ENCODE data around the gene CCM2L. TPM values are rescaled to one million over a fixed set of nuclear protein-coding genes. Genes with fewer than 3 reads are reported as not detected.

The CCM2L gene
- not detected in 2 replicates for total RNA-seq

- DNase-seq (ENCODE audit: low read depth): no peak
- no peak within 1 kb of the TSS for H3K4me3 ChIP-seq (ENCODE audit: low read depth, low read length)
- TF ChIP-seq, protein P1, sequence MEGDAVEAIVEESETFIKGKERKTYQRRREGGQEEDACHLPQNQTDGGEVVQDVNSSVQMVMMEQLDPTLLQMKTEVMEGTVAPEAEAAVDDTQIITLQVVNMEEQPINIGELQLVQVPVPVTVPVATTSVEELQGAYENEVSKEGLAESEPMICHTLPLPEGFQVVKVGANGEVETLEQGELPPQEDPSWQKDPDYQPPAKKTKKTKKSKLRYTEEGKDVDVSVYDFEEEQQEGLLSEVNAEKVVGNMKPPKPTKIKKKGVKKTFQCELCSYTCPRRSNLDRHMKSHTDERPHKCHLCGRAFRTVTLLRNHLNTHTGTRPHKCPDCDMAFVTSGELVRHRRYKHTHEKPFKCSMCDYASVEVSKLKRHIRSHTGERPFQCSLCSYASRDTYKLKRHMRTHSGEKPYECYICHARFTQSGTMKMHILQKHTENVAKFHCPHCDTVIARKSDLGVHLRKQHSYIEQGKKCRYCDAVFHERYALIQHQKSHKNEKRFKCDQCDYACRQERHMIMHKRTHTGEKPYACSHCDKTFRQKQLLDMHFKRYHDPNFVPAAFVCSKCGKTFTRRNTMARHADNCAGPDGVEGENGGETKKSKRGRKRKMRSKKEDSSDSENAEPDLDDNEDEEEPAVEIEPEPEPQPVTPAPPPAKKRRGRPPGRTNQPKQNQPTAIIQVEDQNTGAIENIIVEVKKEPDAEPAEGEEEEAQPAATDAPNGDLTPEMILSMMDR (conservative IDR thresholded peaks at IDR 0.05; ENCODE audit: low read depth, low read length): no peak
These were observed at the start of gene CCM2L for GRCh38 chr20:32010101-32010500. Gene CCM2L (plus strand): TSS chr20:32010438. CDS start chr20:32010455, 17 bp downstream.

- no peak overlapping the region for H3K4me3 ChIP-seq (ENCODE audit: low read depth, low read length)
- no peak for DNase-seq (ENCODE audit: low read depth)
- TF ChIP-seq, protein P1 (conservative IDR thresholded peaks at IDR 0.05; ENCODE audit: low read depth, low read length): no peak
These were observed 47.5 kb upstream of the CCM2L start for GRCh38 chr20:31962761-31963160.

GRCh38 chr20:31963889-31964288, 46.3 kb upstream of the CCM2L start:
- TF ChIP-seq, protein P1 (conservative IDR thresholded peaks at IDR 0.05; ENCODE audit: low read depth, low read length): no peak
- DNase-seq (ENCODE audit: low read depth): no peak
- H3K4me3 ChIP-seq (ENCODE audit: low read depth, low read length): no peak overlapping the region

DNA sequence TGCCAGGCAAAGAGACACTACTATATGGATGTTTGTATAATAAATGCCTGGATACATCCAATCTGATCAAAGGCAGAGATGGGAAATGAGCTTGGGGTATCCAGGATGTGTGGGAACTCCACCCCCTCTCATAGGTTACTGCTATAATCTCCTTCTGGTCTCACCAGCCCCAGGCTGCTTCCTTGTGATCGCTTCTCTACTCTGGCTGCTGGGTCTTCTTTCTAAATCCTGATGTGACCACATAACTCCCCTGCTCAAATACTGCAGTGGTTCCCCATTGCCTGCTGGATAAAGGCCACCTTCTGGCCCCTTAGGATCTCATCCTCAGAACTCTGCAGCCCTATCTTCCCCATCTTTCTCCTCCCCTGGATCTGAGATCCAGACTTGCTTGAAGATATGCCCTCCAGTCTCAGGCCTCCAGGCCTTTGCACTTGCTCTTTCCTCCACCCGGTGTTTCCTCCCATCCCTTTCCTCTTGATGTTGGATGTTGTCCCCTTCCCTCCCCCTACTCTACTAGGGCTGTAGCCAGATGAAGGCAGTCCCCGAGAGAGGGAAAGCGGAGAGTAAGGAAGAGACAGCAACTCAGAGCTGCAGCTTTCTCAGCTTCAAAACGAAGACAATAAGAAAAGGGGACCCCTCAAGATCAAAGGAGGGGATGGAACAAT, 43.1 kb upstream of the CCM2L start:
- no peak overlapping the region for H3K4me3 ChIP-seq (ENCODE audit: low read depth, low read length)
- no peak for DNase-seq (ENCODE audit: low read depth)
- TF ChIP-seq, protein P1 (conservative IDR thresholded peaks at IDR 0.05; ENCODE audit: low read depth, low read length): no peak

DNA sequence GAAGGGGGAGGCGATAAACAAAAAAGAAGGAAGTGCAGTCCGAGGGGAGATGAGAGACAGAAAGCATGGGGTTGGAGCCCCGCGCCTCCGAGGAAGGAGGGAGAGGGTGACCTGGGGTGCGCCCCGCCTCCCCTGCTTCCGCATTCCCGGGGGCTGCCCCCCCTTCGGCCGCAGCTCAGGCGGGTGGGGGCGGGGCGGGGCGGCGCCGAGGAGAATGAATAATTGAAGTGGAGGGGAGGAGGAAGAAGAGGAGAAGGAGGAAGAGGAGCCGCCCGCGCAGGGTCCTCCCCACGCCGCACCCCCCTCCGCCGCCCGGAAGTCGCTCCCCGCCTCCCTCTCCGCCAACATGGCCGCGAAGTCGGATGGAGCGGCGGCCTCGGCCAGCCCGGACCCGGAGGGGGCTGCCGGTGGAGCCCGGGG, 42.4 kb upstream of the CCM2L start, which contains the start of gene XKR7:
Gene XKR7, plus strand, starts transcription at position 322 of the 420 bp plus-strand sequence. Its CDS starts 25 bp downstream, at position 347.
- no peak within 1 kb of the TSS for H3K4me3 ChIP-seq (ENCODE audit: low read depth, low read length)
- TF ChIP-seq, protein P1 (conservative IDR thresholded peaks at IDR 0.05; ENCODE audit: low read depth, low read length): no peak
- DNase-seq (ENCODE audit: low read depth): no peak

- H3K4me3 ChIP-seq (ENCODE audit: low read depth, low read length): no peak overlapping the region
- TF ChIP-seq, protein P1 (conservative IDR thresholded peaks at IDR 0.05; ENCODE audit: low read depth, low read length): no peak
- DNase-seq (ENCODE audit: low read depth): no peak
These were observed 41.7 kb upstream of the CCM2L start for GRCh38 chr20:31968291-31969126.
